Fibroblast of peridontal ligament (primary cell): Measurements from ENCODE around the gene L3MBTL2.
"Not testable (repeated sequence)": the region's sequence is repeated elsewhere in the genome, so short reads cannot be mapped to it uniquely, and the experiment has no call there.

ENCODE experiments used
- DNase-seq: peaks from one replicate; pipeline ENCODE4 v3.0.0-alpha.2; 2010; ENCODE audit errors: extremely low read depth

L3MBTL2 gene

GRCh38 chr22:41204992-41205900, at the start of gene L3MBTL2:
L3MBTL2 (plus strand) TSS chr22:41205312; CDS start chr22:41205363, 51 bp downstream.
- DNase-seq, result peak; percentile 90

GRCh38 chr22:41157083-41157482, 48.0 kb upstream of the L3MBTL2 start:
- DNase-seq, result no peak

- DNase-seq, result no peak
Measured at GRCh38 chr22:41169157-41169556, 36.0 kb upstream of the L3MBTL2 start.

GRCh38 chr22:41171996-41172395, 33.1 kb upstream of the L3MBTL2 start:
- DNase-seq, result no peak

GRCh38 chr22:41175546-41175945, 29.6 kb upstream of the L3MBTL2 start:
- no peak for DNase-seq

GRCh38 chr22:41177040-41177621, 28.0 kb upstream of the L3MBTL2 start:
- no peak for DNase-seq

- DNase-seq, result no peak
Measured at GRCh38 chr22:41177622-41178424, 27.3 kb upstream of the L3MBTL2 start.

GRCh38 chr22:41178425-41178975, 26.6 kb upstream of the L3MBTL2 start:
- no peak for DNase-seq

GRCh38 chr22:41180362-41180761, 24.8 kb upstream of the L3MBTL2 start:
- DNase-seq, result not testable (repeated sequence)

- no peak for DNase-seq
Measured at GRCh38 chr22:41180926-41181325, 24.2 kb upstream of the L3MBTL2 start.

GRCh38 chr22:41181349-41182241, 23.5 kb upstream of the L3MBTL2 start:
- peak; percentile 20 for DNase-seq

- DNase-seq, result no peak
Measured at GRCh38 chr22:41184679-41185078, 20.4 kb upstream of the L3MBTL2 start.

GRCh38 chr22:41191467-41191866, 13.6 kb upstream of the L3MBTL2 start:
- no peak for DNase-seq

- DNase-seq, result no peak
Measured at GRCh38 chr22:41193829-41194228, 11.3 kb upstream of the L3MBTL2 start.

- peak; percentile 35 for DNase-seq
Measured at GRCh38 chr22:41197038-41197972, 7.8 kb upstream of the L3MBTL2 start.

GRCh38 chr22:41198027-41198580, 7.0 kb upstream of the L3MBTL2 start:
- no peak for DNase-seq

GRCh38 chr22:41201141-41201540, 4.0 kb upstream of the L3MBTL2 start:
- no peak for DNase-seq

GRCh38 chr22:41203118-41203517, 2.0 kb upstream of the L3MBTL2 start:
- DNase-seq, result no peak

GRCh38 chr22:41204066-41204465, 1.0 kb upstream of the L3MBTL2 start:
- DNase-seq, result no peak

GRCh38 chr22:41206719-41207118, 1.6 kb downstream of the L3MBTL2 start:
- DNase-seq, result no peak
